ENCODE data around the gene CUX1.
"Not testable (repeated sequence)": the region's sequence is repeated elsewhere in the genome, so short reads cannot be mapped to it uniquely, and the experiment has no call there.

The CUX1 gene

GRCh38 chr7:101828301-101829020 lies 11.0 kb downstream of the CUX1 start:
- H3K4me3 ChIP-seq (replicated peaks in 1 of 2; ENCODE audit: low read depth in 2 of 2, low read length in 2 of 2): no peak overlapping the region
- no peak for TF ChIP-seq CTCF (IDR thresholded peaks at IDR 0.05; ENCODE audit: low read depth, low read length)
- no peak for DNase-seq (ENCODE audit: low read depth in 2 of 2)

GRCh38 chr7:101829374-101829773 lies 11.9 kb downstream of the CUX1 start:
- no peak for TF ChIP-seq CTCF (IDR thresholded peaks at IDR 0.05; ENCODE audit: low read depth, low read length)
- H3K4me3 ChIP-seq (replicated peaks in 1 of 2; ENCODE audit: low read depth in 2 of 2, low read length in 2 of 2): no peak overlapping the region
- no peak for DNase-seq (ENCODE audit: low read depth in 2 of 2)

- H3K4me3 ChIP-seq (replicated peaks in 1 of 2; ENCODE audit: low read depth in 2 of 2, low read length in 2 of 2): no peak overlapping the region
- DNase-seq (ENCODE audit: low read depth in 2 of 2): no peak
- no peak for TF ChIP-seq CTCF (IDR thresholded peaks at IDR 0.05; ENCODE audit: low read depth, low read length)
Measured at GRCh38 chr7:101829821-101830220, 12.4 kb downstream of the CUX1 start.

- DNase-seq (ENCODE audit: low read depth in 2 of 2); H3K4me3 ChIP-seq (replicated peaks in 1 of 2; ENCODE audit: low read depth in 2 of 2, low read length in 2 of 2): not testable (repeated sequence)
Measured at GRCh38 chr7:101831396-101831795, 14.0 kb downstream of the CUX1 start.

- DNase-seq (ENCODE audit: low read depth in 2 of 2): no peak
- no peak for TF ChIP-seq CTCF (IDR thresholded peaks at IDR 0.05; ENCODE audit: low read depth, low read length)
- no peak overlapping the region for H3K4me3 ChIP-seq (replicated peaks in 1 of 2; ENCODE audit: low read depth in 2 of 2, low read length in 2 of 2)
Measured at GRCh38 chr7:101832205-101832631, 14.8 kb downstream of the CUX1 start.

- TF ChIP-seq CTCF (IDR thresholded peaks at IDR 0.05; ENCODE audit: low read depth, low read length): no peak
- no peak for DNase-seq (ENCODE audit: low read depth in 2 of 2)
- H3K4me3 ChIP-seq (replicated peaks in 1 of 2; ENCODE audit: low read depth in 2 of 2, low read length in 2 of 2): no peak overlapping the region
Measured at GRCh38 chr7:101832685-101833375, 15.4 kb downstream of the CUX1 start.

GRCh38 chr7:101833799-101834198 lies 16.4 kb downstream of the CUX1 start:
- TF ChIP-seq CTCF (IDR thresholded peaks at IDR 0.05; ENCODE audit: low read depth, low read length): no peak
- H3K4me3 ChIP-seq (replicated peaks in 1 of 2; ENCODE audit: low read depth in 2 of 2, low read length in 2 of 2): no peak overlapping the region
- DNase-seq (ENCODE audit: low read depth in 2 of 2): no peak

All from cardiac fibroblast (primary cell).